CD4-positive, alpha-beta T cell (primary cell): Measurements from ENCODE around the gene PLEKHG1. TPM values are rescaled to one million over a fixed set of nuclear protein-coding genes. Genes with fewer than 3 reads are reported as not detected.

ENCODE experiments used
- ATAC-seq: fragments of 200-7000 bp; cut with Tn5 transposase; one replicate; pipeline ENCODE4 v1.10.0; 2022; ENCODE audit warnings: mild to moderate bottlenecking; ENCODE audit not compliant: poor library complexity
- CTCF ChIA-PET: fragments of 350-600 bp; sonication (Branson Sonifier 250); formaldehyde crosslinking; loops from one replicate; lab custom pipeline; 2021; ENCODE audit warnings: antibody characterized with exemption, inconsistent platforms; lab: Charles Lee
- POLR2A ChIA-PET: fragments of 350-600 bp; sonication (Branson Sonifier 250); formaldehyde crosslinking; loops from one replicate; lab custom pipeline; 2021; ENCODE audit warnings: antibody characterized with exemption, inconsistent platforms; lab: Charles Lee
- DNase-seq, 14 experiments: peaks; one replicate each; pipeline ENCODE4 v3.0.0-alpha.2; 2013 to 2020; ENCODE audit warnings: mixed read lengths in 2 of 14
- H3K27ac ChIP-seq, 2 donors: one replicate each; pipeline versions ENCODE4 v1.5.1 to v1.7.0; 2013; ENCODE audit warnings: low read length in 2 of 2, low read depth in 1 of 2, mild to moderate bottlenecking in 1 of 2
- H3K27me3 ChIP-seq, 2 experiments: 1 replicate in 1 of 2; 2 replicates in 1 of 2; pipeline versions ENCODE4 v1.6.1 to v1.7.0; 2013; ENCODE audit warnings: low read length in 2 of 2, control low read depth in 1 of 2, mild to moderate bottlenecking in 1 of 2, moderate library complexity in 1 of 2; ENCODE audit not compliant: insufficient read depth in 2 of 2, control insufficient read depth in 1 of 2
- H3K36me3 ChIP-seq: one replicate; pipeline ENCODE4 v1.6.1; 2013; ENCODE audit warnings: low read length, control low read depth; ENCODE audit not compliant: insufficient read depth
- H3K4me1 ChIP-seq: one replicate; pipeline ENCODE4 v1.6.1; 2013; ENCODE audit warnings: low read length, control low read depth; ENCODE audit not compliant: insufficient read depth
- H3K4me3 ChIP-seq: one replicate; pipeline ENCODE4 v1.5.1; 2013; ENCODE audit warnings: mild to moderate bottlenecking, low read length, moderate library complexity
- H3K9me3 ChIP-seq, 2 experiments: 1 replicate in 1 of 2; 2 replicates in 1 of 2; pipeline versions ENCODE4 v1.6.1 to v1.7.0; 2013; ENCODE audit warnings: low read length in 2 of 2, mild to moderate bottlenecking in 2 of 2, control low read depth in 1 of 2, moderate library complexity in 1 of 2; ENCODE audit not compliant: control insufficient read depth in 1 of 2, insufficient read depth in 1 of 2
- H3K27ac Mint-ChIP-seq: one replicate; pipeline ENCODE4 v1.8.0; 2020; ENCODE audit warnings: mixed read lengths
- H3K27me3 Mint-ChIP-seq: one replicate; pipeline ENCODE4 v1.8.0; 2021; ENCODE audit warnings: mixed read lengths
- H3K36me3 Mint-ChIP-seq: one replicate; pipeline ENCODE4 v1.8.0; 2021; ENCODE audit warnings: low read depth, mixed read lengths
- H3K4me1 Mint-ChIP-seq: one replicate; pipeline ENCODE4 v1.8.0; 2021; ENCODE audit warnings: low read depth, mixed read lengths
- H3K4me3 Mint-ChIP-seq: one replicate; pipeline ENCODE4 v1.8.0; 2020; ENCODE audit warnings: mild to moderate bottlenecking, mixed read lengths
- H3K9me3 Mint-ChIP-seq: one replicate; pipeline ENCODE4 v1.8.0; 2020; ENCODE audit warnings: mixed read lengths
- CTCF ChIP-seq: fragments of 200-600 bp; IDR thresholded peaks from one replicate; pipeline ENCODE4 v1.8.0; 2022; ENCODE audit warnings: antibody characterized with exemption, mild to moderate bottlenecking
- intact Hi-C, 2 experiments: fragments of 100-400 bp; cut with DNase I in 1 of 2; cut with micrococcal nuclease in 1 of 2; formaldehyde crosslinking; loops; one replicate each; pipeline versions ENCODE4 v1.15.1 to v1.9.0; 2023 to 2025; cut with DNase I, micrococcal nuclease
- total RNA-seq, 174 experiments: library from RNA in 2 of 174; stranded (reverse) in 2 of 174; gene quantifications; one replicate each; pipeline ENCODE4 v1.2.3 and lab custom pipeline; 2021 to 2026

PLEKHG1 gene
- total RNA-seq, 2 experiments from 2014 or later = 1.5 to 1.8 TPM

- Histone ChIP-seq H3K4me1 (no peaks in the 10 kb centered on the region), H3K27me3 (peaks cover 5% of the 10 kb centered on the region in 2 experiments), H3K9me3 (peaks cover 4 to 5% of the 10 kb centered on the region in 2 experiments), H3K27ac (no peak overlapping the region), H3K36me3 (no peaks in the 10 kb centered on the region), H3K4me3 (no peak overlapping the region)
- no peak for DNase-seq
- H3K4me1 Mint-ChIP-seq = no peaks in the 10 kb centered on the region
- peaks cover 8% of the 10 kb centered on the region for H3K9me3 Mint-ChIP-seq
- ChIA-PET CTCF (no interaction called here), POLR2A (no interaction called here)
- ATAC-seq = no peak
- no peak overlapping the region for H3K27ac Mint-ChIP-seq
- H3K36me3 Mint-ChIP-seq = no peaks in the 10 kb centered on the region
- no peak overlapping the region for H3K4me3 Mint-ChIP-seq
- intact Hi-C loops = no loop called here
- H3K27me3 Mint-ChIP-seq = peaks cover 15% of the 10 kb centered on the region
- no peak for TF ChIP-seq CTCF
These were observed 39.4 kb upstream of the PLEKHG1 start for GRCh38 chr6:150560004-150560883.

GRCh38 chr6:150560884-150561219 is 38.8 kb upstream of the PLEKHG1 start:
- Histone ChIP-seq H3K27ac (no peak overlapping the region), H3K4me3 (no peak overlapping the region), H3K4me1 (no peaks in the 10 kb centered on the region), H3K27me3 (peaks cover 5% of the 10 kb centered on the region in 2 experiments), H3K9me3 (peaks cover 4 to 5% of the 10 kb centered on the region in 2 experiments), H3K36me3 (no peaks in the 10 kb centered on the region)
- Mint-ChIP-seq H3K27ac (no peak overlapping the region), H3K4me3 (no peak overlapping the region), H3K27me3 (peaks cover 15% of the 10 kb centered on the region), H3K9me3 (peaks cover 8% of the 10 kb centered on the region), H3K36me3 (no peaks in the 10 kb centered on the region), H3K4me1 (no peaks in the 10 kb centered on the region)
- intact Hi-C loops = no loop called here
- TF ChIP-seq CTCF = no peak
- DNase-seq (no peak), ATAC-seq (no peak)
- ChIA-PET CTCF (no interaction called here), POLR2A (no interaction called here)

GRCh38 chr6:150565945-150566344 is 33.7 kb upstream of the PLEKHG1 start:
- H3K27me3 Mint-ChIP-seq = peaks cover 4% of the 10 kb centered on the region

More at GRCh38 chr6:150565945-150566344, 33.7 kb upstream of the PLEKHG1 start:
- peaks cover 2 to 10% of the 10 kb centered on the region in 2 experiments for H3K27me3 ChIP-seq
- H3K4me1 ChIP-seq = no peaks in the 10 kb centered on the region
- H3K9me3 Mint-ChIP-seq = no peaks in the 10 kb centered on the region
- no peak overlapping the region for H3K27ac Mint-ChIP-seq
- H3K4me3 Mint-ChIP-seq = no peak overlapping the region
- H3K9me3 ChIP-seq = no peaks in the 10 kb centered on the region
- H3K4me3 ChIP-seq = no peak overlapping the region
- intact Hi-C loops = no loop called here
- ATAC-seq (no peak), DNase-seq (no peak)
- POLR2A ChIA-PET = no interaction called here
- H3K27ac ChIP-seq = no peak overlapping the region
- no peak for TF ChIP-seq CTCF
- H3K4me1 Mint-ChIP-seq = no peaks in the 10 kb centered on the region
- CTCF ChIA-PET = no interaction called here
- no peaks in the 10 kb centered on the region for H3K36me3 Mint-ChIP-seq
- no peaks in the 10 kb centered on the region for H3K36me3 ChIP-seq
